ENCODE results near the gene PPP1R1A.

DNA sequence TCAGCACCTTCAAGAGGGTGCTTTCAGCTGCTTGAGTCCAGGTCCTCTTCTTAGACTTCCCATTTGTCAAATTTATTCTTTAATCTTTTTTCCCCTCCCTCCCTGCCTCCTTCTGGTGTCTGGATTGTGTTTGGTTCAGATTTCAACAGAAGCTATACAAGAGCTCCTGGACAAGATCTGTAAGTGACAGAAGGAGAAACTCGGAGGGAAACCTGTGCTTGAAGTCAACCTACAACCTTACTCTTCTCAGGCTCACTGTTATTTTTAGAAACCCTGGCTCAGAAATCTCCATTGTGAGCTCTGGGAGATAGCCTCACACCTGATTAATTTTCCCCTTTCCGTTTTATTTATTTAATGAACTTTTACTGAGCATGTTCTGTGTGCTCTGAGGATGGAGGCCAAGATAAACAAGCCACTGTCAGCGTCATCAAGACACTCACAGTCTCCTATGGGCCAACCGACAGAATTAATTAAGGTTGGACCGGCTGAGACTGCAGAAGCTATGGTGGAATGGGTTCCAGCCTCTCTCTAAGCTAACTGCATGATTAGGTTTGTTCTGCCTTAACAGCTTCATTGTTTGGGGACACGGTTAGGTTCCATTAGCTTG is 25.6 kb downstream of the PPP1R1A start:
- TF ChIP-seq, protein P1, sequence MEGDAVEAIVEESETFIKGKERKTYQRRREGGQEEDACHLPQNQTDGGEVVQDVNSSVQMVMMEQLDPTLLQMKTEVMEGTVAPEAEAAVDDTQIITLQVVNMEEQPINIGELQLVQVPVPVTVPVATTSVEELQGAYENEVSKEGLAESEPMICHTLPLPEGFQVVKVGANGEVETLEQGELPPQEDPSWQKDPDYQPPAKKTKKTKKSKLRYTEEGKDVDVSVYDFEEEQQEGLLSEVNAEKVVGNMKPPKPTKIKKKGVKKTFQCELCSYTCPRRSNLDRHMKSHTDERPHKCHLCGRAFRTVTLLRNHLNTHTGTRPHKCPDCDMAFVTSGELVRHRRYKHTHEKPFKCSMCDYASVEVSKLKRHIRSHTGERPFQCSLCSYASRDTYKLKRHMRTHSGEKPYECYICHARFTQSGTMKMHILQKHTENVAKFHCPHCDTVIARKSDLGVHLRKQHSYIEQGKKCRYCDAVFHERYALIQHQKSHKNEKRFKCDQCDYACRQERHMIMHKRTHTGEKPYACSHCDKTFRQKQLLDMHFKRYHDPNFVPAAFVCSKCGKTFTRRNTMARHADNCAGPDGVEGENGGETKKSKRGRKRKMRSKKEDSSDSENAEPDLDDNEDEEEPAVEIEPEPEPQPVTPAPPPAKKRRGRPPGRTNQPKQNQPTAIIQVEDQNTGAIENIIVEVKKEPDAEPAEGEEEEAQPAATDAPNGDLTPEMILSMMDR (conservative IDR thresholded peaks at IDR 0.05; ENCODE audit: low read depth, low read length): no peak
- no peak for TF ChIP-seq EZH2 (IDR thresholded peaks at IDR 0.05; ENCODE audit: borderline replicate concordance, low read depth, low read length, poor library complexity, severe bottlenecking)
